ENCODE data around the gene ZNF276.

- TF ChIP-seq CTCF (conservative IDR thresholded peaks at IDR 0.05), result no peak
- TF ChIP-seq EZH2 (IDR thresholded peaks at IDR 0.05; ENCODE audit: low read depth), result no peak
These were observed 65.4 kb downstream of the ZNF276 start for GRCh38 chr16:89786474-89787364.
